IPS-18a (cell line): ENCODE measurements around the gene AKR1C4.
"Not testable (repeated sequence)": the region's sequence is repeated elsewhere in the genome, so short reads cannot be mapped to it uniquely, and the experiment has no call there.

ENCODE experiments used
- H3K27ac ChIP-seq: one replicate; pipeline ENCODE4 v1.5.1; 2013; ENCODE audit warnings: low read length
- H3K27me3 ChIP-seq: one replicate; pipeline ENCODE4 v1.6.1; 2013; ENCODE audit warnings: mild to moderate bottlenecking, low read length; ENCODE audit not compliant: control insufficient read depth, insufficient read depth
- H3K36me3 ChIP-seq: one replicate; pipeline ENCODE4 v1.6.1; 2013; ENCODE audit warnings: low read depth, low read length; ENCODE audit not compliant: control insufficient read depth
- H3K4me1 ChIP-seq: one replicate; pipeline ENCODE4 v1.6.1; 2013; ENCODE audit warnings: low read depth, low read length; ENCODE audit not compliant: control insufficient read depth
- H3K4me3 ChIP-seq: one replicate; pipeline ENCODE4 v1.5.1; 2013; ENCODE audit warnings: low read length
- H3K9ac ChIP-seq: one replicate; pipeline ENCODE4 v1.6.1; 2013; ENCODE audit warnings: mild to moderate bottlenecking, low read length, moderate library complexity
- H3K9me3 ChIP-seq: one replicate; pipeline ENCODE4 v1.6.1; 2013; ENCODE audit warnings: low read depth, low read length; ENCODE audit not compliant: control insufficient read depth

AKR1C4 gene

DNA sequence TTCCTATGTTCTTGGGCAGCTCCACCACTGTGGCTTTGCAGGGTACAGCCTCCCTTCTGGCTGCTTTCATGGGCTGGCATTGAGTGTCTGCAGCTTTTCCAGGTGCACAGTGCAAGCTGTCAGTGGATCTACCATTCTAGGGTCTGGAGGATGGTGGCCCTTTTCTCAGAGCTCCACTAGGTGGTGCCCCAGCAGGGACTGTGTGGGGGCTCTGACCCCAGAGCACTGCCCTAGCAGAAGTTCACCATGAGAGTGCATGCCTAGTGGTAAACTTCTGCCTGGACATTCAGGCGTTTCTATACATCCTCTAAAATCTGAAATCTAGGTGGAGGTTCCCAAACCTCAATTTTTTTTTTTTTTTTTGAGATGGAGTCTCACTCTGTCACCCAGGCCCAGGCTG, 13.6 kb downstream of the AKR1C4 start:
- not testable (repeated sequence) for H3K27ac ChIP-seq, H3K9ac ChIP-seq, H3K27me3 ChIP-seq, H3K9me3 ChIP-seq, H3K4me3 ChIP-seq, H3K36me3 ChIP-seq, H3K4me1 ChIP-seq

DNA sequence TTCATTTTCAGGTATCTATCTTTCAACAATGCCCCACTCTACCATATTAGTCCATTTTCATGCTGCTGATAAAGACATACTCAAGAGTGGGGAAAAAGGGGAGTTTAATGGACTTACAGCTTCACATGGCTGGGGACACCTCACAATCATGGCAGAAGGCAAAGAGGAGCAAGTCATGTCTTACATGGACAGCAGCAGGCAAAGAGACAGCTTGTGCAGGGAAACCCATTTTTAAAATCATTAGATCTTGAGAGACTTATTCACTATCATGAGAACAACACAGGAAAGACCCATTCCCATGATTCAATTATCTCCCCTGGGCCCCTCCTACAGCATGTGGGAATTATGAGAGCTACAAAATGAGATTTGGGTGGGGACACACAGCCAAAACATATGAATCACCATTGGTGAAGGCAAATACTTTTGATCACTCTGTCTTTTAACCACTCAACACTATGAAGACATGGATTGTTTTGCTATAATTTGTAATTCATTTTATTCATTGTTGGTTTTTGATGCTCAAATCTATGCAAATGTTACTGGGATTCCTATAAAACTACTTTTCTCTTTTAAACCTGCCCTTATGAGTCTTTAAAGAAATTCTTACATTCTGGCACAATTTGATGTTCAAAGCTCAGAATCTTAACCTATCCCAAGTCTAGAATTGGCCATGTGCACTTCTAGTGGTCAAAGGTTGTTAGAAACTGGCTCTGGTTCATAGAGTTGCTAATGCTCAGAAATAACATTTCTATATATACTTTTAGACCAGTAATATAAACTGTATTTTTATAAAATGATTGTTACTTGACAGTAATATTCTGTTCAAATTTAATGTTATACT, 15.3 kb downstream of the AKR1C4 start:
- no peaks in the 10 kb centered on the region for H3K9me3 ChIP-seq
- H3K36me3 ChIP-seq: no peaks in the 10 kb centered on the region
- no peak overlapping the region for H3K4me3 ChIP-seq
- H3K27me3 ChIP-seq: no peaks in the 10 kb centered on the region
- no peaks in the 10 kb centered on the region for H3K4me1 ChIP-seq
- no peak overlapping the region for H3K9ac ChIP-seq
- no peak overlapping the region for H3K27ac ChIP-seq

DNA sequence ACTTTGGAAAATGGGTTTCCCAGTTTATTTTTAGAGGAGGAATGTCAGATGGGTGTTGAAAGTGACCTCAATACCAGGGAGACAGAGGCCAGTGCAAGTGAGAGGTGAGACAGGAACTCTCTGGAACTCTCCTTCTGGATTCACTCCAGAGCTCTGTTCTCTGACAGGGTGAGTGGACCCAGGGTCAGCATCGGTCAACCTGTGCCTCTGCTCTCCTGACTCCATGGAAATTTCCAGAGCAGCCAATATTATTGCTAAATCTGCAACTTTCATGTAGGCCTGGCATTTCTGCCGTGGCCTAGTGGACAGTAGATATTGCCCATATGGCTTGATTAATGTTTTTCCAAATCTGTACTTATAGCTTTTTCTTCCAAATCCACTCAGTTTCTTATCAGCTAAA, 20.2 kb downstream of the AKR1C4 start:
- Histone ChIP-seq H3K9ac (no peak overlapping the region), H3K27me3 (no peaks in the 10 kb centered on the region), H3K36me3 (no peaks in the 10 kb centered on the region), H3K4me3 (no peak overlapping the region), H3K27ac (no peak overlapping the region), H3K4me1 (no peaks in the 10 kb centered on the region), H3K9me3 (peaks cover 3% of the 10 kb centered on the region)

DNA sequence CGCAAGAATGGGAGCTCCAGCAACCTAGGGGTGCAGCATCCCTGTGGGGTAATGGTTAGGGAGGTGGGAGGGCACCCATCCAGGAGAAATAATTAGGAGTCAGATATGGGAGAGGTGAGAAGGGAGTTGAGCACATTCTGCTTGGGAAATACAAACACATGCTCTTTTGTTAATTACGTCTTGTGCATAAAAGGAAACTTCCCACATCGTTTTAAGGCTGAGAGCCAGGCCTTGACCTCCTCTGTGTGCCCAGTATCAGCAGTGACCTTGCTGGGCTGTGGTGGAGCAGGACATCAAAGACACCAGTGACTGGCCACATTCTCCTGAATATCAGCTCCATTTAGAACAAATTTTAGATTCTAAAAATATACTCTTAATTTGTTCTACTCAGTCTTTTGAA, 22.6 kb downstream of the AKR1C4 start:
- Histone ChIP-seq H3K4me1 (no peaks in the 10 kb centered on the region), H3K9me3 (peaks cover 5% of the 10 kb centered on the region), H3K9ac (no peak overlapping the region), H3K36me3 (no peaks in the 10 kb centered on the region), H3K27me3 (no peaks in the 10 kb centered on the region), H3K4me3 (no peak overlapping the region), H3K27ac (no peak overlapping the region)

DNA sequence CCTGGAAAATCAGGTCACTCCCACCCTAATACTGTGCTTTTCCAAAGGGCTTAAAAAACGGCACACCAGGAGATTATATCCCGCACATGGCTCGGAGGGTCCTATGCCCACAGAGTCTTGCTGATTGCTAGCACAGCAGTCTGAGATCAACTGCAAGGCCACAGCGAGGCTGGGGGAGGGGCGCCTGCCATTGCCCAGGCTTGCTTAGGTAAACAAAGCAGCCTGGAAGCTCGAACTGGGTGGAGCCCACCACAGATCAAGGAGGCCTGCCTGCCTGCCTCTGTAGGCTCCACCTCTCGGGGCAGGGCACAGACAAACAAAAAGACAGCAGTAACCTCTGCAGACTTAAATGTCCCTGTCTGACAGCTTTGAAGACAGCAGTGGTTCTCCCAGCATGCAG, 26.3 kb downstream of the AKR1C4 start:
- H3K36me3 ChIP-seq, H3K9ac ChIP-seq, H3K4me3 ChIP-seq, H3K9me3 ChIP-seq, H3K27ac ChIP-seq, H3K4me1 ChIP-seq, H3K27me3 ChIP-seq: not testable (repeated sequence)

DNA sequence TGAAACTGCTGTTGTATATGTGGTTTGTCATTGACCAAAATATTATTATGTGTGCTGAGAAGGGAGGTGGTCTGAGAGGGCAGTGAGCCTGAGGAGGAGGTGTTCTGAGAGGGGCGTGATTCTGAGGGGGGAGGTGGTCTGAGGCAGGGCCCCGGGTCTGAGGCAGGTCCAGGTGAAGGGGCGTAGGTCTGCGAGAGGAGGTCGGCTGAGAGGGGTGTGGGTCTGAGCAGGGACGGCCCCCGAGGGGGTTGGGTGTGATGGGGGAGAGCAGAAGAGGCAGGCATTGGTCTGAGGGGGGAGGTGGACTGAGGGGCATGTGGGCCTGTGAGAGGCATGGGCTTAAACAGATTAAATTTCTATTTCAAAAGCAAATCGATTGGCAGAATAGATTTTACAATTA, 32.4 kb downstream of the AKR1C4 start:
- H3K9ac ChIP-seq: no peak overlapping the region
- H3K9me3 ChIP-seq: no peaks in the 10 kb centered on the region
- H3K4me1 ChIP-seq: no peaks in the 10 kb centered on the region
- no peaks in the 10 kb centered on the region for H3K27me3 ChIP-seq
- no peaks in the 10 kb centered on the region for H3K36me3 ChIP-seq
- no peak overlapping the region for H3K27ac ChIP-seq
- no peak overlapping the region for H3K4me3 ChIP-seq

DNA sequence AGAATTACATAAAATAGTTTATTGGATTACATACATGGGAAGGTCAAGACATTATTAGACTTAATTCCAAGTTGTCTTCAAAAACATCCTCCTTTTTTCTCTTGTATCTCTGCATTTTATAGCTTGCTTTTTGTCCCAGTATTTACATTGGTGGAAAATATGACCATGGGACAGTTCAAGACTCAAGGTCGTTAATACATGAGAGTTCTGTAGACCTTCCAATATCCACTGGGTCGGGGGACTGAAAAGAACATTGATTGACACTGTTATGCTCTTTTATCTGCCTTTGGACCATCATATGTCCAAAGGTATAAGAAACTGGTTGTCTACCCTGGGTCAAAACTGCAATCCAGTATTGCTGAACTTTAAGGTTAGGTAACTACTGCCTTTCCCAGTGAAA, 36.7 kb downstream of the AKR1C4 start:
- no peaks in the 10 kb centered on the region for H3K4me1 ChIP-seq
- no peaks in the 10 kb centered on the region for H3K9me3 ChIP-seq
- H3K36me3 ChIP-seq: no peaks in the 10 kb centered on the region
- H3K27ac ChIP-seq: no peak overlapping the region
- H3K4me3 ChIP-seq: no peak overlapping the region
- no peak overlapping the region for H3K9ac ChIP-seq
- no peaks in the 10 kb centered on the region for H3K27me3 ChIP-seq

DNA sequence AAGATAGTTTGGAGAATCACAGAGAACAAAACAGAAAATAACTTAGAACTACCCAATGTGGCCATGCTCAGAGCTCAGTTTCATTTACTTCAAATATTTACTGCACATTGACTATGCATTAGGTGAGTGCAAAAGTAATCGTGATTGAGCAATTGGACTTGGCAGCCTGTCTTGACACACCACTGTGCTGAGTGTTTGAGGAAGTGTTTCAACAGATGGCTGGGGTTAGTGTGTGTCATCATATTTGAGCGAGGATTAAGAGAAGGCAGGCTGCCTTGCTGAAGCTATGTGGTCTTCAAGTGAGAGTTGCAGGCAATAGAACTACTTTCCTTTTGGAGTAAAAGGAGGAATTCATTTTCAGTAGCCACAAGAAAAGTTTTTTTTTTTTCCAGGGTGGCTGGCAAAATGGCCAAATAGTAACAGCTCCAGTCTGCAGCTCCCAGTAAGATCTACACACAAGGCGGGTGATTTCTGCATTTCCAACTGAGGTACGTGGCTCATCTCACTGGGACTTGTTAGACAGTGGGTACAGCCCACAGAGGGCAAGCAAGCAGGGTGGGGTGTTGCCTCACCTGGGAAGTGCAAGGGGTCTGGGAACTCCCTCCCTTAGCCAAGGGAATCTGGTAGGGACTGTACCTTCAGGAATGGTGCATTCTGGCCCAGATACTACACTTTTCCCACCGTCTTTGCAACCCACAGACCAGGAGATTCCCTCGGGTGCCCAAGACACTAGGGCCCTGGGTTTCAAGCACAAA, 37.6 kb downstream of the AKR1C4 start:
- H3K4me1 ChIP-seq: no peaks in the 10 kb centered on the region
- H3K36me3 ChIP-seq: no peaks in the 10 kb centered on the region
- no peak overlapping the region for H3K27ac ChIP-seq
- H3K9ac ChIP-seq: no peak overlapping the region
- H3K27me3 ChIP-seq: no peaks in the 10 kb centered on the region
- no peak overlapping the region for H3K4me3 ChIP-seq
- no peaks in the 10 kb centered on the region for H3K9me3 ChIP-seq

DNA sequence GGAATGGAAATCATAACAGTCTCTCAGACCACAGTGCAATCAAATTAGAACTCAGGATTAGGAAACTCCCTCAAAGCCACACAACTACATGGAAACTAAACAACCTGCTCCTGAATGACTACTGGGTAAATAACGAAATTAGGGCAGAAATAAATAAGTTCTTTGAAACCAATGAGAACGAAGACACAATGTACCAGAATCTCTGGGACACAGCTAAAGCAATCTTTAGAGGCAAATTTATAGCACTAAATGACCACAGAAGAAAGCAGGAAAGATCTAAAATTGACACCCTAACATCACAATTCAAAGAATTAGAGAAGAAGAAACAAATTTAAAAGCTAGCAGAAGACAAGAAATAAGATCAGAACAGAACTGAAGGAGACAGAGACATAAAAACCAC, 40.9 kb downstream of the AKR1C4 start:
- H3K36me3 ChIP-seq, H3K4me3 ChIP-seq, H3K4me1 ChIP-seq, H3K9me3 ChIP-seq, H3K9ac ChIP-seq, H3K27me3 ChIP-seq, H3K27ac ChIP-seq: not testable (repeated sequence)

DNA sequence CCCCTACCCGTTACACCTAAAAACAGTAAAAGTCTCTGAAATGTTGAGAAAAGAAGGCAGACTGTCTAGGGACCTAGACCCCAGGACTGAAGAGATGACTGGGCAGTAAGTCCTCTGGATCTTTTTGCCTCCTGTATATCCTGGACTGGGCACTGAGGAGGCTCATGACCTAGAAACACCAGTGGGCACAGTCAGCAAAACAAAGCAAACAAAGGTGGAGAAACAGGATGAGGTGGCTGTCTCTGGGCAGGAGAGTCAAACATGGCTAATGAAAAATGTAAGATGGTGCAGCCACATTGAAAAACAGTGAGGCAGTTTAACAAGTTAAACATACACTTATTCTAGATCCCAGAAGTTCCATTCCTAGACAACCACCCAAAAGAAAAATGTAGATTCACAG, 45.9 kb downstream of the AKR1C4 start:
- no peaks in the 10 kb centered on the region for H3K27me3 ChIP-seq
- H3K27ac ChIP-seq: no peak overlapping the region

DNA sequence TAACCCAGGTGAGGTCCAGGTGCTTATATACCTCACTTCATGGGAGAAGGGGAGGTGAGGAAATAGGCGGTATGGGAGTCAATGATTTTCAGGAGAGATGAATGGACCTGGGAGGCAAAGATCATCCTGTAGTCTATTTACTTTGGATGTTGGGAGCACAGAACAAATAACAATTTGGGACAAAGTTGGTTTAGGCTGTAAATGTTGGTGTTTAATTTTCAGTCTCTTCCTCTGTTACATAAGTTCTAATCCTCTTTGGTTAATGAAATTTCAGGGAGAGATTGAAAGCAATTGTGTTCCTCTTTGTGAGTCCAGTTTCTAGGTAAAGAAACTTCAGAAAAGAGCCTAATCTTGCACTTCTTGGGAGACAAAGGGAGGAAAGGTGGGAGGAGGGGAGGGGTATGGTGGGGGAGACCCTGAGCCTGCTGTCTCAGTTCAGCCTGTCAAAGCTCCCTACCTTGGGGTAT, 46.9 kb downstream of the AKR1C4 start:
- Histone ChIP-seq H3K36me3 (no peaks in the 10 kb centered on the region), H3K9ac (no peak overlapping the region), H3K9me3 (no peaks in the 10 kb centered on the region), H3K27ac (no peak overlapping the region), H3K27me3 (no peaks in the 10 kb centered on the region), H3K4me3 (no peak overlapping the region), H3K4me1 (no peaks in the 10 kb centered on the region)

More for the DNA sequence above, 45.9 kb downstream of the AKR1C4 start:
- H3K9me3 ChIP-seq: no peaks in the 10 kb centered on the region
- no peaks in the 10 kb centered on the region for H3K4me1 ChIP-seq
- H3K4me3 ChIP-seq: no peak overlapping the region
- H3K9ac ChIP-seq: no peak overlapping the region
- no peaks in the 10 kb centered on the region for H3K36me3 ChIP-seq
